ENCODE measurements around the gene PCNX2. TPM values are rescaled to one million over a fixed set of nuclear protein-coding genes. Genes with fewer than 3 reads are reported as not detected.

PCNX2 gene
- total and polyA plus RNA-seq, 11 donors = 0.27 to 5.3 (median 1.9) TPM

GRCh38 chr1:233334092-233334491 lies 38.6 kb upstream of the PCNX2 start:
- Histone ChIP-seq H3K9me3 (no peaks in the 10 kb centered on the region), H3K4me3 (no peak overlapping the region), H3K4me1 (peaks cover 0 to under 1% (median 0%) of the 10 kb centered on the region in 12 donors), H3K27ac (no peak overlapping the region), H3K36me3 (no peaks in the 10 kb centered on the region), H3K27me3 (peaks cover 0 to 49% (median 6%) of the 10 kb centered on the region in 9 donors)
- TF ChIP-seq POLR2A (IDR thresholded peaks at IDR 0.05) = no peak
- DNase-seq = no peak
- intact Hi-C loops (cut with DNase I) = no loop called here
- no peak for ATAC-seq
- 79 to 92% (median 87%) methylated on average over 7 of the region's 7 CpGs for WGBS, 4 donors

GRCh38 chr1:233333086-233333485 lies 37.6 kb upstream of the PCNX2 start:
- no peaks in the 10 kb centered on the region for H3K9me3 ChIP-seq
- no peaks in the 10 kb centered on the region for H3K36me3 ChIP-seq
- peaks cover 0 to 11% (median 6%) of the 10 kb centered on the region in 12 donors for H3K4me1 ChIP-seq
- DNase-seq (no peak), ATAC-seq (no peak)
- no peak overlapping the region for H3K27ac ChIP-seq
- WGBS, 4 donors = 95 to 100% (median 100%) methylated on average over 1 of the region's 1 CpG
- TF ChIP-seq CTCF (IDR thresholded peaks at IDR 0.05) = no peak
- no peak for TF ChIP-seq POLR2A (IDR thresholded peaks at IDR 0.05)
- peaks cover 3 to 49% (median 8%) of the 10 kb centered on the region in 9 donors for H3K27me3 ChIP-seq
- intact Hi-C loops (cut with DNase I) = no loop called here
- no peak overlapping the region for H3K4me3 ChIP-seq

DNA sequence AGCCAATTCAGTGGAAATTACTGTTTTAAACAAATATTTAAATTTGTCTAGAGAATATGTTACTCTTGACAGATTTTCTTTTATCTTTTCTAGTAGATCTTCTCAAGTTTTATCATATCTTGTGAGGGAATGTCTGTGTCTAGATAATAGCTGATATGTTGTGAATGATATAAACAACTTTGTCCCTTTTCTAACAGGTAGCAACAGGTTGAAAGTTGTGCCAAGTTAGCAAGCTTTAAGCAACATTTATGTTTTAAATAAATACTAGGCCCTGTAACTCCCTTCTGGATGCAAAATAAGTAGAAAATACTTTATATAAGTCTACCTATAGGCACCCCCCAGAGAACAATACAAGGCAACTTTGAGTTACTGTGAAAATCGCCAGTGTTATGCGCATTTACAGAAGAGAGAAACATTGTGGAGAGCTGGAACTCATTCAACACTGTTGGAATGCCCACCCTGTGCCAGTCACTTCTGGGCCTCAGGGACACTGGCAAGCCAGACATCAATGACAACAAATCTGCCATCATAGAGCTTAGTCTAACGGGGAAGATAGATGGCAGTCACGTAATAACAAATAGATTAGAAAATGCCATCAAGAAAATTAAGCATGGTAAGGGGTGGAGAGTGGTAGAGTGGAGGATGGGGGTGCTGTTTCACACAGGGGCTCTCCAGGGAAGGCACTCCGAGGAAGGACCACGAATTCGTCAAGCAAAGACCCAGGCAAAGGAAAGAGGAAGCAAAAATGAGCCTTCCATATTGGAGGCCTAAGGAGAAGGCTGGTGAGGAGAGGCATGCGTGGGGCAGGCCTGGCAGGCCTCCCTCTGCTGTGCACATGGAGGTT lies 36.4 kb upstream of the PCNX2 start:
- TF ChIP-seq POLR2A (IDR thresholded peaks at IDR 0.05) = no peak
- no peak for TF ChIP-seq CTCF (IDR thresholded peaks at IDR 0.05)
- WGBS, 4 donors = 75 to 83% (median 76%) methylated on average over 8 of the region's 8 CpGs
- ATAC-seq (no peak), DNase-seq (no peak)
- no peaks in the 10 kb centered on the region for H3K9me3 ChIP-seq
- no peaks in the 10 kb centered on the region for H3K36me3 ChIP-seq
- no peak overlapping the region for H3K4me3 ChIP-seq
- peaks cover 0 to 23% (median 6%) of the 10 kb centered on the region in 12 donors for H3K4me1 ChIP-seq
- no peak overlapping the region for H3K27ac ChIP-seq
- peaks cover 3 to 43% (median 13%) of the 10 kb centered on the region in 9 donors for H3K27me3 ChIP-seq
- intact Hi-C loops (cut with DNase I) = no loop called here

- intact Hi-C loops (cut with DNase I) = no loop called here
- DNase-seq (peak in 2 of 5 donors; percentile 28 to 64), ATAC-seq (peak in 1 of 4 donors; percentile 22)
- no peak for TF ChIP-seq POLR2A (IDR thresholded peaks at IDR 0.05)
- no peak for TF ChIP-seq CTCF (IDR thresholded peaks at IDR 0.05)
- peaks cover 3 to 38% (median 13%) of the 10 kb centered on the region in 9 donors for H3K27me3 ChIP-seq
- H3K9me3 ChIP-seq = no peaks in the 10 kb centered on the region
- H3K27ac ChIP-seq = no peak overlapping the region
- peaks cover 0 to 26% (median 6%) of the 10 kb centered on the region in 12 donors for H3K4me1 ChIP-seq
- H3K4me3 ChIP-seq = peak overlapping the region; percentile 36 to 70 (median 59)
- H3K36me3 ChIP-seq = no peaks in the 10 kb centered on the region
- 1 to 5% (median 2%) methylated on average over 20 to 96 of the region's 96 CpGs for WGBS, 4 donors
Observed at GRCh38 chr1:233328142-233328921, 32.8 kb upstream of the PCNX2 start.

Measured in heart left ventricle (tissue), 16 donors.